K562 (cell line): Measurements from ENCODE around the gene CD40LG. TPM values are rescaled to one million over a fixed set of nuclear protein-coding genes. Genes with fewer than 3 reads are reported as not detected.

ENCODE experiments used
- ATAC-seq: fragments of 200-7000 bp; cut with Tn5 transposase; 3 replicates; pipeline ENCODE4 v1.9.1; 2020; ENCODE audit warnings: moderate library complexity
- BruUV-seq: library from RNA; stranded (reverse); fragments of 400-500 nt; replicated peaks from 2 replicates; lab custom pipeline; 2021; lab: Mats Ljungman, UMichigan
- CTCF ChIA-PET: fragments of 300-600 bp; formaldehyde crosslinking; extraction: SDS; loops from one replicate; lab custom pipeline; 2021; ENCODE audit warnings: low intra/inter-chr PET ratio; lab: Yijun Ruan, JAX
- POLR2A ChIA-PET: fragments of 300-600, 350-650 bp; sonication (Branson Sonifier 250); formaldehyde crosslinking; extraction: SDS; loops from one replicate; lab custom pipeline; 2021; ENCODE audit warnings: antibody characterized with exemption, inconsistent platforms; lab: Yijun Ruan, JAX
- DNase-seq, 4 experiments: peaks; one replicate each; pipeline versions ENCODE4 v3.0.0 to v3.0.0-alpha.2; 2011 to 2018; ENCODE audit warnings: low spot score in 3 of 4, mixed read lengths in 3 of 4; ENCODE audit errors: extremely low read depth in 1 of 4
- FAIRE-seq: peaks from 2 replicates; lab custom pipeline; 2011; peaks lifted over from hg19 to GRCh38; lab: Jason Lieb, UNC
- H2AFZ ChIP-seq: 2 replicates; pipeline ENCODE4 v1.6.0; 2011; ENCODE audit warnings: low read depth, low read length, control low read depth, inconsistent platforms
- H3K27ac ChIP-seq: fragments of 200-600 bp; 3 replicates; pipeline ENCODE4 v1.8.0; 2011; ENCODE audit warnings: low read depth, mild to moderate bottlenecking, control low read depth, inconsistent platforms, low read length, moderate library complexity, mixed read lengths; ENCODE audit errors: extremely low read depth
- H3K27me3 ChIP-seq, 2 experiments: fragments of 300-600 bp in 1 of 2; 2 replicates in 1 of 2; 3 replicates in 1 of 2; pipeline versions ENCODE4 v1.6.0 to v1.8.0; 2011; ENCODE audit warnings: inconsistent platforms in 2 of 2, low read length in 2 of 2, mild to moderate bottlenecking in 1 of 2, mixed read lengths in 1 of 2, moderate library complexity in 1 of 2; ENCODE audit not compliant: control insufficient read depth in 2 of 2, insufficient read depth in 2 of 2
- H3K36me3 ChIP-seq: fragments of 300-600 bp; 3 replicates; pipeline ENCODE4 v1.8.0; 2011; ENCODE audit warnings: mild to moderate bottlenecking, low read length, inconsistent platforms; ENCODE audit not compliant: control insufficient read depth, insufficient read depth
- H3K4me1 ChIP-seq, 2 experiments: fragments of 200-600 bp in 1 of 2; replicated peaks in 1 of 2; 2 replicates in 1 of 2; 3 replicates in 1 of 2; pipeline versions ENCODE4 v1.5.1 to v1.8.0; 2011; ENCODE audit warnings: inconsistent platforms in 2 of 2, low read length in 2 of 2, mild to moderate bottlenecking in 1 of 2, mixed read lengths in 1 of 2, moderate library complexity in 1 of 2; ENCODE audit not compliant: control insufficient read depth in 2 of 2, insufficient read depth in 2 of 2
- H3K4me2 ChIP-seq: 2 replicates; pipeline ENCODE4 v1.6.1; 2011; ENCODE audit warnings: low read length, control low read depth, inconsistent platforms, mixed read lengths; ENCODE audit not compliant: insufficient read depth
- H3K4me3 ChIP-seq: fragments of 200-600 bp; sonication (generic), shearing (Covaris generic); 2 replicates; pipeline ENCODE4 v1.5.1; 2016; ENCODE audit warnings: control low read depth, inconsistent platforms
- H3K79me2 ChIP-seq: fragments of 200-600 bp; 3 replicates; pipeline ENCODE4 v1.8.0; 2011; ENCODE audit warnings: low read length, inconsistent platforms; ENCODE audit not compliant: control insufficient read depth, insufficient read depth
- H3K9ac ChIP-seq, 2 experiments: 2 replicates each; pipeline versions ENCODE4 v1.6.0 to v1.6.1; 2011; ENCODE audit warnings: low read depth in 2 of 2, low read length in 2 of 2, control low read depth in 1 of 2, inconsistent platforms in 1 of 2, mild to moderate bottlenecking in 1 of 2, mixed read lengths in 1 of 2; ENCODE audit not compliant: insufficient read depth in 1 of 2
- H3K9me1 ChIP-seq: one replicate; pipeline ENCODE4 v1.6.0; 2011; ENCODE audit warnings: inconsistent platforms, mild to moderate bottlenecking, low read length, moderate library complexity; ENCODE audit not compliant: control insufficient read depth, insufficient read depth
- H3K9me3 ChIP-seq: replicated peaks from 2 replicates; pipeline ENCODE4 v1.5.1; 2011; ENCODE audit warnings: low read depth, low read length, inconsistent platforms; ENCODE audit not compliant: control insufficient read depth, insufficient read depth
- H4K20me1 ChIP-seq: replicated peaks from 2 replicates; pipeline ENCODE4 v1.6.1; 2011; ENCODE audit warnings: low read length, inconsistent platforms, mixed read lengths; ENCODE audit not compliant: control insufficient read depth, insufficient read depth
- C11orf30 ChIP-seq: fragments of 450-650 bp; IDR thresholded peaks from 2 replicates; pipeline ENCODE4 v1.6.1; 2016; ENCODE audit warnings: low read depth, mild to moderate bottlenecking
- MAFF ChIP-seq: IDR thresholded peaks from 2 replicates; pipeline ENCODE4 v1.6.1; 2012; ENCODE audit warnings: low read length, improper control_type of control experiment
- MEIS2 ChIP-seq: fragments of 450-650 bp; IDR thresholded peaks from 2 replicates; pipeline ENCODE4 v1.6.1; 2014; ENCODE audit warnings: mild to moderate bottlenecking; ENCODE audit not compliant: partially characterized antibody
- RBM22 ChIP-seq: fragments of 200-400 bp; formaldehyde crosslinking; IDR thresholded peaks from 2 replicates; pipeline ENCODE4 v1.6.1; 2018; ENCODE audit warnings: low read length, low read depth; ENCODE audit not compliant: poor library complexity, severe bottlenecking
- RBM25 ChIP-seq: fragments of 200-400 bp; formaldehyde crosslinking; IDR thresholded peaks from 2 replicates; pipeline ENCODE4 v1.6.1; 2018; ENCODE audit warnings: low read length, low read depth, moderate library complexity; ENCODE audit not compliant: severe bottlenecking
- ZFP36 ChIP-seq: fragments of 150-350 bp; IDR thresholded peaks from 2 replicates; pipeline ENCODE4 v1.6.1; 2018; ENCODE audit warnings: low read length, low read depth; ENCODE audit not compliant: partially characterized antibody
- ZNF316 ChIP-seq: fragments of 450-650 bp; IDR thresholded peaks from 2 replicates; pipeline ENCODE4 v1.6.1; 2016
- ZSCAN32 ChIP-seq: fragments of 450-650 bp; formaldehyde crosslinking; IDR thresholded peaks from 2 replicates; pipeline ENCODE4 v1.4.0; 2020; ENCODE audit warnings: mild to moderate bottlenecking, moderate library complexity
- WGBS: fragments of 100-300 bp; shearing (Covaris generic); methylation state at CpG from one replicate; pipeline ENCODE4 v1.1.6; 2016; ENCODE audit warnings: low coverage, mixed read lengths; ENCODE audit not compliant: insufficient coverage; ENCODE audit errors: missing lambda C conversion rate; 5-methylcytosine and 5-hydroxymethylcytosine counted together
- in situ Hi-C: fragments of 300-500 bp; cut with MboI; formaldehyde crosslinking; loops from 4 replicates; pipeline ENCODE4 v1.15.0; 2018; ENCODE audit warnings: inconsistent platforms, mixed read lengths
- intact Hi-C: fragments of 100-400 bp; cut with micrococcal nuclease; formaldehyde crosslinking; loops from 2 replicates; pipeline ENCODE4 v1.14.2; 2022
- polyA plus RNA-seq, 8 experiments: library from polyadenylated mRNA; depleted of rRNA in 4 of 8; stranded (reverse) in 5 of 8; unstranded in 3 of 8; fragments of >200 nt; fragmentation: Nextera tagmentation in 2 of 8; fragmentation: Illumina TruSeq in 1 of 8; extraction: Ambion mirVana in 2 of 8; extraction: Trizol in 1 of 8; gene quantifications; 2 replicates each; pipeline versions ENCODE4 v1.2.1 to v1.2.3, GENCODE V29; 2011 to 2014; ENCODE audit warnings: inconsistent platforms in 1 of 8, missing spikeins in 1 of 8
- total RNA-seq, 7 experiments: library from RNA; depleted of rRNA in 6 of 7; stranded (reverse); fragments of >200 nt in 6 of 7; fragmentation: Illumina TruSeq in 2 of 7; extraction: Trizol in 2 of 7; gene quantifications; 2 replicates each; pipeline versions ENCODE4 v1.2.1 to v1.2.3, GENCODE V29; 2011 to 2021; ENCODE audit warnings: low replicate concordance in 1 of 7
- TF ChIP-seq, protein P1 (sequence below): fragments of 250-450 bp; sonication (Bioruptor Pico); IDR thresholded peaks from 2 replicates; pipeline ENCODE4 v1.6.1; 2021; ENCODE audit warnings: mild to moderate bottlenecking

Gene CD40LG
- total and polyA plus RNA-seq, 9 of the 15 experiments (the other 6 are each of a cell fraction or from before 2014, with no cell fraction given): 0.11 TPM; not detected in 8

DNA sequence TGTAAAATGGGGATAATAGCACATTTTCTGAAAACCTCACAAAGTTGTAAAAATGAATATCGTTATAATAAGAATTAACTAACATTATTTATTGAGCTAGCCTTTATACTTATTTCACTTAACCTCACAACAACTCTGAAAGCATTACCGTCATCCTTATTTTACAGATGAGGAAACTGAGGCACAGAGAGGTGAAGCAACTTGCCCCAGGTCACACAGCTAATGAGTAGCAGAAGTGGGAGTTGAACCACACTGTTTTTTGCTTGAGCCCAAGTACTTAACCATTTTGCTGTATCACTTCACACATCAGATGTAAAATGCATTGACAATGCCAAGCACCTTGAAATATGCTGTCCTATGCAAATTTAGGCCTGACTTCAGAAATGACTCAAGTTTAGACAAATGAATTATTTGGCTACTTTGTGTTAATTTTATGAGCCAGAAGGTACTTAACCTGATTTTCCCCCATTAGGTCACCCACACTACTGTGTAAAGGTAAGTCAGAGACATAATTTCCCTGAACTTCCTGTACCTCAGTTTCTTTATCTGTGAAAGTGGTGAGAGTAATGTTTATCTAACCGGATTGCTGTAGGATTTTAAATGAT, 23.1 kb downstream of the CD40LG start:
- in situ Hi-C loops (no loop called here), intact Hi-C loops (no loop called here)
- FAIRE-seq: no peak
- Histone ChIP-seq H3K27ac (no peak overlapping the region), H3K9ac (no peak overlapping the region), H3K4me1 (no peaks in the 10 kb centered on the region), H2AFZ (no peak overlapping the region), H3K9me1 (no peaks in the 10 kb centered on the region), H3K79me2 (no peaks in the 10 kb centered on the region), H3K36me3 (no peaks in the 10 kb centered on the region), H3K27me3 (no peaks in the 10 kb centered on the region), H3K4me3 (no peak overlapping the region), H3K4me2 (no peak overlapping the region), H3K9me3 (no peaks in the 10 kb centered on the region), H4K20me1 (no peaks in the 10 kb centered on the region)
- TF ChIP-seq ZFP36 (peak; percentile 36), C11orf30 (peak; percentile 48; the same call in 1 of the 2 replicates), RBM22 (no peak), MEIS2 (no peak), ZNF316 (peak; percentile 75), ZSCAN32 (CRISPR knock-in tag) (no peak), MAFF (peak; percentile 30), RBM25 (peak; percentile 77)
- TF ChIP-seq, protein P1, sequence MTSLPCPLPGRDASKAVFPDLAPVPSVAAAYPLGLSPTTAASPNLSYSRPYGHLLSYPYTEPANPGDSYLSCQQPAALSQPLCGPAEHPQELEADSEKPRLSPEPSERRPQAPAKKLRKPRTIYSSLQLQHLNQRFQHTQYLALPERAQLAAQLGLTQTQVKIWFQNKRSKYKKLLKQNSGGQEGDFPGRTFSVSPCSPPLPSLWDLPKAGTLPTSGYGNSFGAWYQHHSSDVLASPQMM (CRISPR knock-in tag): no peak
- no TSS peak for BruUV-seq
- 25% methylated on average over 3 of the region's 3 CpGs for WGBS
- ChIA-PET CTCF (no interaction called here), POLR2A (no interaction called here)
- ATAC-seq: no peak
- no peak for DNase-seq
